MM.1S (cell line): Measurements from ENCODE around the gene TRAF6.

Experiments
- CTCF ChIP-seq: fragments of 300-600 bp; sonication (generic); IDR thresholded peaks from 2 replicates; pipeline ENCODE4 v1.5.1; 2016; ENCODE audit warnings: antibody characterized with exemption, low read length, mixed read lengths
- EZH2 ChIP-seq: fragments of 300-600 bp; sonication (generic); optimal IDR thresholded peaks from 2 replicates; pipeline ENCODE3; 2017; ENCODE audit warnings: low read depth, mild to moderate bottlenecking, antibody characterized with exemption, low read length, mixed read lengths

- TF ChIP-seq CTCF = no peak
- no peak for TF ChIP-seq EZH2
Measured at GRCh38 chr11:36455658-36456111, 54.4 kb downstream of the TRAF6 start.
